CD4-positive, alpha-beta memory T cell (primary cell): ENCODE measurements around the gene EPN2. TPM values are rescaled to one million over a fixed set of nuclear protein-coding genes. Genes with fewer than 3 reads are reported as not detected.

Experiments
- CTCF ChIA-PET: fragments of 350-600 bp; sonication (Branson Sonifier 250); formaldehyde crosslinking; loops from one replicate; lab custom pipeline; 2021; ENCODE audit warnings: inconsistent platforms; ENCODE audit not compliant: partially characterized antibody; lab: Charles Lee
- POLR2A ChIA-PET: fragments of 350-600 bp; sonication (Branson Sonifier 250); formaldehyde crosslinking; loops from one replicate; lab custom pipeline; 2021; ENCODE audit not compliant: partially characterized antibody; lab: Charles Lee
- DNase-seq, 5 donors: peaks; one replicate each; pipeline versions ENCODE4 v3.0.0 to v3.0.0-alpha.2; 2020 to 2022; ENCODE audit warnings: mixed read lengths in 1 of 5
- H3K27ac ChIP-seq: one replicate; pipeline ENCODE4 v1.7.0; 2013; ENCODE audit warnings: low read depth, low read length
- H3K27me3 ChIP-seq: 2 replicates; pipeline ENCODE4 v1.7.0; 2013; ENCODE audit warnings: mild to moderate bottlenecking, low read length, moderate library complexity; ENCODE audit not compliant: insufficient read depth
- H3K36me3 ChIP-seq: 2 replicates; pipeline ENCODE4 v1.7.0; 2013; ENCODE audit warnings: mild to moderate bottlenecking, low read length, moderate library complexity; ENCODE audit not compliant: insufficient read depth
- H3K4me1 ChIP-seq: 2 replicates; pipeline ENCODE4 v1.7.0; 2013; ENCODE audit warnings: mild to moderate bottlenecking, low read length, moderate library complexity; ENCODE audit not compliant: insufficient read depth
- H3K4me3 ChIP-seq, 2 donors: one replicate each; pipeline ENCODE4 v1.7.0; 2013; ENCODE audit warnings: low read length in 2 of 2, mild to moderate bottlenecking in 1 of 2
- H3K9me3 ChIP-seq, 2 donors: one replicate each; pipeline ENCODE4 v1.7.0; 2013; ENCODE audit warnings: low read length in 2 of 2, control low read depth in 1 of 2; ENCODE audit not compliant: control insufficient read depth in 1 of 2
- H3K27ac Mint-ChIP-seq, 7 donors: one replicate each; pipeline ENCODE4 v1.8.0; 2020 to 2021; ENCODE audit warnings: mixed read lengths in 7 of 7, mild to moderate bottlenecking in 6 of 7, inconsistent platforms in 3 of 7, moderate library complexity in 3 of 7
- H3K27me3 Mint-ChIP-seq, 2 donors: one replicate each; pipeline ENCODE4 v1.8.0; 2020 to 2021; ENCODE audit warnings: mixed read lengths in 2 of 2
- H3K36me3 Mint-ChIP-seq, 2 donors: one replicate each; pipeline ENCODE4 v1.8.0; 2020 to 2021; ENCODE audit warnings: mixed read lengths in 2 of 2, inconsistent platforms in 1 of 2, mild to moderate bottlenecking in 1 of 2
- H3K4me1 Mint-ChIP-seq, 4 donors: one replicate each; pipeline ENCODE4 v1.8.0; 2020 to 2021; ENCODE audit warnings: mixed read lengths in 4 of 4, mild to moderate bottlenecking in 1 of 4
- H3K4me3 Mint-ChIP-seq, 8 donors: one replicate each; pipeline ENCODE4 v1.8.0; 2020 to 2021; ENCODE audit warnings: mixed read lengths in 8 of 8, mild to moderate bottlenecking in 7 of 8, moderate library complexity in 6 of 8, inconsistent platforms in 3 of 8
- H3K9me3 Mint-ChIP-seq, 8 donors: one replicate each; pipeline ENCODE4 v1.8.0; 2020 to 2021; ENCODE audit warnings: mixed read lengths in 8 of 8, mild to moderate bottlenecking in 5 of 8, inconsistent platforms in 3 of 8, moderate library complexity in 1 of 8
- intact Hi-C: fragments of 100-400 bp; cut with micrococcal nuclease; formaldehyde crosslinking; loops from one replicate; pipeline ENCODE4 v1.15.1; 2023
- polyA plus RNA-seq, 2 donors: library from polyadenylated mRNA; unstranded; fragments of 300-500 nt; fragmentation: Illumina TruSeq; gene quantifications; one replicate each; pipeline ENCODE4 v1.2.3, GENCODE V29; 2021
- total RNA-seq, 2 experiments: library from RNA; stranded (reverse); gene quantifications; one replicate each; pipeline ENCODE4 v1.2.3, GENCODE V29; 2021

Gene EPN2
- total and polyA plus RNA-seq, 4 experiments from 2014 or later: 4.2 to 10.4 (median 9.9) TPM

DNA sequence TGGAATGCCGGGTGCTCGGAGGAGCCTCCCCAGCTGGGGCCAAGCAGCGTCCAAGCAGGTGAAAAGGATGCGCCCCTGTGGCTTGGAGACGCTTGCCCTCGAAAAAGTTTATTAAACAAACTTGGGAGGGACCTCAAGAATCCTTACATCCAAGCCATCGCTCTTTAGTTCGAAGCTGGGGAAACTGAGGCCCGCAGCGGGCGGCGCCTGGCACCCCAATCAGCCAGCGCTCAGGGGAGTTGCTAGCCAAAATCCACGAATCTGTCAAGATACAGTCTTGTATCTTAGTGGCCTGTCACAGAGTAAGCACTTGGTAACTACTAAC lies 125.9 kb downstream of the EPN2 start:
- intact Hi-C loops: no loop called here
- Histone ChIP-seq H3K4me1 (peaks cover 6% of the 10 kb centered on the region), H3K9me3 (no peaks in the 10 kb centered on the region), H3K36me3 (no peaks in the 10 kb centered on the region), H3K4me3 (no peak overlapping the region), H3K27ac (peak overlapping the region; percentile 59), H3K27me3 (no peaks in the 10 kb centered on the region)
- Mint-ChIP-seq H3K4me1 (peaks cover 5 to 20% (median 9%) of the 10 kb centered on the region in 4 donors), H3K36me3 (no peaks in the 10 kb centered on the region), H3K4me3 (peak overlapping the region; percentile 90 to 96 (median 92)), H3K27ac (peak overlapping the region; percentile 79 to 95 (median 91)), H3K27me3 (peaks cover 5 to 9% of the 10 kb centered on the region in 2 donors), H3K9me3 (no peaks in the 10 kb centered on the region)
- no peak for DNase-seq
- ChIA-PET CTCF (interaction anchor here (0.7 to 5.6 kb wide), 32 partner anchors 9 to 465 kb away, joined by 3 to 133 read pairs (median 8); partner anchors contain the start of genes ALDH3A2 and MAPK7), POLR2A (interaction anchor here (0.7 to 2.6 kb wide), 9 partner anchors 8 to 614 kb away, joined by 3 to 47 read pairs (median 3); partner anchors contain the start of genes AKAP10 and MAPK7)

DNA sequence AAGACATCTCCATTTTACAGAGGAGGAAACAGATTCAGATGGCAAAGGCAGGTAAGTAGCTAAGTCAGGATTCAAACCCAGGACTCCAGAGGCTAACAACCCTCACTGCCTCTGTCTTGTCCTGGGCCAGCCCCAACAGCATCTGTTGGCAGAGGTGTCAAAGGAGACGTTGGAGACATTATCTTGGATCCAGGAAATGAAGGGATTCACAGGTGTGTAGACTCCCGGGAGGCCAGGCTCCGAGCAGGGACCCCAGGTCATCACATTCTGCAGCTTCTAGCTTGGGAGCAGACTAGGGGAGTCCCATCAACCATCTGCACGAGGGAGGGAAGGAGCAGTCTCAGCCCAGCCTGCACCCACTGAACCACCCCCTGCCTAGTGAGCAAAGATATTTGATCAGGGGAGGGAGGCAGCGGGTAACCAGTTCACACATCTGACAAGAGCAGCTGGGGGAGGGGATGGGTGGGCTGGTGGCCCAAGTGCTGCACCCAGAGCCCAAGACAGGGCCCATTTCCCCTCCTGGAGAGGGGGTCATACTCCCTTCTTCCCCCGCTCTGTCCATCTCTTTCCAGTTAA lies 126.4 kb downstream of the EPN2 start:
- Histone ChIP-seq H3K4me1 (peaks cover 6% of the 10 kb centered on the region), H3K27me3 (no peaks in the 10 kb centered on the region), H3K4me3 (no peak overlapping the region), H3K27ac (no peak overlapping the region), H3K36me3 (no peaks in the 10 kb centered on the region), H3K9me3 (no peaks in the 10 kb centered on the region)
- H3K4me3 Mint-ChIP-seq: peak overlapping the region in 2 of 8 donors; percentile 41 to 93
- no peaks in the 10 kb centered on the region for H3K36me3 Mint-ChIP-seq
- DNase-seq: no peak
- peaks cover 4 to 5% of the 10 kb centered on the region in 2 donors for H3K27me3 Mint-ChIP-seq
- intact Hi-C loops: no loop called here
- H3K9me3 Mint-ChIP-seq: no peaks in the 10 kb centered on the region
- peak overlapping the region in 5 of 7 donors; percentile 37 to 95 (median 79) for H3K27ac Mint-ChIP-seq
- ChIA-PET CTCF (interaction anchor here (1.0 to 5.6 kb wide), 27 partner anchors 8 to 408 kb away, joined by 3 to 133 read pairs (median 11); partner anchors contain the start of genes ALDH3A2 and MAPK7), POLR2A (interaction anchor here (0.7 to 2.6 kb wide), 5 partner anchors 14 to 399 kb away, joined by 3 to 47 read pairs (median 7); partner anchors contain the start of gene MAPK7)
- peaks cover 5 to 25% (median 9%) of the 10 kb centered on the region in 4 donors for H3K4me1 Mint-ChIP-seq

- H3K27me3 Mint-ChIP-seq: no peaks in the 10 kb centered on the region
- POLR2A ChIA-PET: interaction anchor here (0.6 to 2.3 kb wide), 4 partner anchors 10 to 506 kb away, joined by 3 to 20 read pairs (median 3); partner anchors contain the start of gene MAPK7
- H3K4me1 Mint-ChIP-seq: peaks cover 15 to 38% (median 21%) of the 10 kb centered on the region in 4 donors
- CTCF ChIA-PET: interaction anchor here (1.1 to 5.6 kb wide), 10 partner anchors 11 to 402 kb away, joined by 3 to 133 read pairs (median 16); partner anchors contain the start of gene MAPK7
- H3K4me1 ChIP-seq: peaks cover 20% of the 10 kb centered on the region
- no peak overlapping the region for H3K4me3 ChIP-seq
- H3K4me3 Mint-ChIP-seq: no peak overlapping the region
- intact Hi-C loops: no loop called here
- DNase-seq: no peak
- no peaks in the 10 kb centered on the region for H3K36me3 Mint-ChIP-seq
- no peaks in the 10 kb centered on the region for H3K9me3 ChIP-seq
- H3K9me3 Mint-ChIP-seq: peaks cover 0 to 2% (median 0%) of the 10 kb centered on the region in 8 donors
- peak overlapping the region in 2 of 7 donors; percentile 10 to 47 for H3K27ac Mint-ChIP-seq
- H3K36me3 ChIP-seq: no peaks in the 10 kb centered on the region
- no peaks in the 10 kb centered on the region for H3K27me3 ChIP-seq
- H3K27ac ChIP-seq: no peak overlapping the region
Measured at GRCh38 chr17:19364699-19365498, 127.7 kb downstream of the EPN2 start.

DNA sequence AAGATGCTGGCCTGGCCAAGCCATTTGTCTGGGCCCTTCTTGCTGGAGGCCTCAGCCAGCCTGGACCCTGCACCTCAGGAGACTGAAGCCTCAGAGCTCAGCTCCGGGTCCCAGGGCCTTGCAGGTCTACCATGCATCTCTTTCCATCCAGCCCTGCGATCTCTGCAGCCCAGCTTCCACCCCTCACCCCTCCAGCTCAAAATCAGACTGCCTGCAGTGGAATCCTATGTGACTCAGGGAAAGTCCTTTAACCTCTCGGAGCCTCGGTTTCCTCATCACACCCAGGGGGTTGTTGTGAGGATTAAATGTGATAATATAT lies 128.3 kb downstream of the EPN2 start:
- peaks cover 25% of the 10 kb centered on the region for H3K4me1 ChIP-seq
- no peaks in the 10 kb centered on the region for H3K36me3 ChIP-seq
- POLR2A ChIA-PET: interaction anchor here (0.6 to 2.3 kb wide), 4 partner anchors 9 to 506 kb away, joined by 3 to 20 read pairs (median 3); partner anchors contain the start of gene MAPK7
- H3K4me1 Mint-ChIP-seq: peaks cover 19 to 44% (median 26%) of the 10 kb centered on the region in 4 donors
- no peaks in the 10 kb centered on the region for H3K9me3 ChIP-seq
- no peak overlapping the region for H3K4me3 ChIP-seq
- no peaks in the 10 kb centered on the region for H3K27me3 Mint-ChIP-seq
- no peak overlapping the region for H3K4me3 Mint-ChIP-seq
- no peak for DNase-seq
- no peaks in the 10 kb centered on the region for H3K27me3 ChIP-seq
- CTCF ChIA-PET: interaction anchor here (0.7 to 5.6 kb wide), 8 partner anchors 12 to 401 kb away, joined by 3 to 133 read pairs (median 10); partner anchors contain the start of gene MAPK7
- peak overlapping the region in 2 of 7 donors; percentile 10 to 83 for H3K27ac Mint-ChIP-seq
- no peak overlapping the region for H3K27ac ChIP-seq
- peaks cover 0 to 2% (median 0%) of the 10 kb centered on the region in 8 donors for H3K9me3 Mint-ChIP-seq
- no peaks in the 10 kb centered on the region for H3K36me3 Mint-ChIP-seq
- intact Hi-C loops: no loop called here

- Histone ChIP-seq H3K27ac (no peak overlapping the region), H3K4me1 (peaks cover 31% of the 10 kb centered on the region), H3K36me3 (no peaks in the 10 kb centered on the region), H3K4me3 (no peak overlapping the region), H3K27me3 (no peaks in the 10 kb centered on the region), H3K9me3 (no peaks in the 10 kb centered on the region)
- Mint-ChIP-seq H3K36me3 (no peaks in the 10 kb centered on the region), H3K27me3 (no peaks in the 10 kb centered on the region), H3K27ac (peak overlapping the region in 5 of 7 donors; percentile 10 to 86 (median 75)), H3K4me3 (no peak overlapping the region), H3K4me1 (peaks cover 22 to 50% (median 31%) of the 10 kb centered on the region in 4 donors), H3K9me3 (peaks cover 0 to 2% (median 0%) of the 10 kb centered on the region in 8 donors)
- intact Hi-C loops: no loop called here
- ChIA-PET POLR2A (interaction anchor here (0.6 to 2.3 kb wide), 2 partner anchors 12 to 507 kb away, joined by 3 to 20 read pairs; partner anchors contain the start of gene MAPK7), CTCF (interaction anchor here (0.7 to 5.6 kb wide), 8 partner anchors 12 to 400 kb away, joined by 3 to 133 read pairs (median 10); partner anchors contain the start of gene MAPK7)
- no peak for DNase-seq
Measured at GRCh38 chr17:19365833-19366636, 128.9 kb downstream of the EPN2 start.

GRCh38 chr17:19366637-19366972 lies 129.4 kb downstream of the EPN2 start:
- Mint-ChIP-seq H3K27ac (peak overlapping the region in 6 of 7 donors; percentile 24 to 86 (median 74)), H3K4me1 (peaks cover 23 to 50% (median 35%) of the 10 kb centered on the region in 4 donors), H3K9me3 (peaks cover 0 to 2% (median 0%) of the 10 kb centered on the region in 8 donors), H3K27me3 (no peaks in the 10 kb centered on the region), H3K4me3 (no peak overlapping the region), H3K36me3 (no peaks in the 10 kb centered on the region)
- POLR2A ChIA-PET: interaction anchor here (2.3 kb wide), 1 partner anchor 12 kb away, joined by 20 read pairs; the partner anchor contains the start of gene MAPK7
- Histone ChIP-seq H3K27ac (no peak overlapping the region), H3K27me3 (no peaks in the 10 kb centered on the region), H3K4me3 (no peak overlapping the region), H3K36me3 (no peaks in the 10 kb centered on the region), H3K4me1 (peaks cover 37% of the 10 kb centered on the region), H3K9me3 (no peaks in the 10 kb centered on the region)
- CTCF ChIA-PET: interaction anchor here (1.9 to 5.6 kb wide), 4 partner anchors 11 to 396 kb away, joined by 9 to 133 read pairs (median 63); partner anchors contain the start of gene MAPK7
- intact Hi-C loops: no loop called here
- no peak for DNase-seq
